C4-2B (cell line): ENCODE measurements around the gene FAM98B.

ENCODE experiments used
- ZFX ChIP-seq: fragments of 450-650 bp; IDR thresholded peaks from 2 replicates; pipeline ENCODE4 v1.6.1; 2017
- TF ChIP-seq, protein P1 (sequence below): fragments of 450-650 bp; conservative IDR thresholded peaks from 2 replicates; pipeline ENCODE4 v1.5.1; 2017; ENCODE audit warnings: mild to moderate bottlenecking

DNA sequence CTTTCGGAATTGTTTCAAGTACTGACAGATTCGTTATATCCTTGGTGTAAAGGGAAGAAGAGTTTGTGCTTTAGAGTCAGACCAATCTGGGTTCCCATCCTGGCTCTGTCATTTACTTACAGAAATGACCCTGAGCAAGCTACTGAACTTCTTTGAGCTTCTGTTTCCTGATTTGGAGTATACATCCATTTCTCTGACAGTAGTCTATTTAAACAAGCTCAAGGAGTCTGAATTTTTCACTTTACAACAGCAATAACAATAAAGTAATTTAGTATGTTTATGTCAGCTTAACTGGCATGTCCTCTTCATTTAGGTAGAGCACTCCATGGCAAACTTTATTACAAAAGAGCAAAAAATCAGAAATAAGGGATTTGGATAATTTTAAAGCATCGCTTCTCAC, 27.8 kb downstream of the FAM98B start:
- TF ChIP-seq, protein P1, sequence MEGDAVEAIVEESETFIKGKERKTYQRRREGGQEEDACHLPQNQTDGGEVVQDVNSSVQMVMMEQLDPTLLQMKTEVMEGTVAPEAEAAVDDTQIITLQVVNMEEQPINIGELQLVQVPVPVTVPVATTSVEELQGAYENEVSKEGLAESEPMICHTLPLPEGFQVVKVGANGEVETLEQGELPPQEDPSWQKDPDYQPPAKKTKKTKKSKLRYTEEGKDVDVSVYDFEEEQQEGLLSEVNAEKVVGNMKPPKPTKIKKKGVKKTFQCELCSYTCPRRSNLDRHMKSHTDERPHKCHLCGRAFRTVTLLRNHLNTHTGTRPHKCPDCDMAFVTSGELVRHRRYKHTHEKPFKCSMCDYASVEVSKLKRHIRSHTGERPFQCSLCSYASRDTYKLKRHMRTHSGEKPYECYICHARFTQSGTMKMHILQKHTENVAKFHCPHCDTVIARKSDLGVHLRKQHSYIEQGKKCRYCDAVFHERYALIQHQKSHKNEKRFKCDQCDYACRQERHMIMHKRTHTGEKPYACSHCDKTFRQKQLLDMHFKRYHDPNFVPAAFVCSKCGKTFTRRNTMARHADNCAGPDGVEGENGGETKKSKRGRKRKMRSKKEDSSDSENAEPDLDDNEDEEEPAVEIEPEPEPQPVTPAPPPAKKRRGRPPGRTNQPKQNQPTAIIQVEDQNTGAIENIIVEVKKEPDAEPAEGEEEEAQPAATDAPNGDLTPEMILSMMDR: no peak
- TF ChIP-seq ZFX: no peak
